ENCODE measurements around the gene SNX7.

DNA sequence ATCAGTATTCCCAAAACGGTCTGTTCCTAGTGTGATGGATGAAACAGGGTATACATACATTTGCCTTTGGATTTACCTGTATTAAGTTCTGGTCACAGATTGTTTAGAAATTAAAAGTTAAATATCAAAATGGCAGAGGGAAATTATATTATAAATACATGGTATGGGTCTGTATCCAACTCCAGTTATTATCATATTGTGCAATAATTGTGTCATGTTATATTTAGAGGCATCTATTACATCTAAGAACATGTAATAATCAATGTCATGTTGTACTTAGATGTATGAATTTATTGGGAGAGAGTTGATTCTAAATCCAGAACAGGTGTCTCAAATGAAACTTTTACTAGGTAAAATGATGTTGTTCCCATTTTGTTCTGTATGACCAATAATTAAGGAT is 79.6 kb downstream of the SNX7 start:
- TF ChIP-seq CTCF (IDR thresholded peaks at IDR 0.05) = no peak
- no peak for TF ChIP-seq EP300 (IDR thresholded peaks at IDR 0.05; ENCODE audit: low read depth)
- no peak for TF ChIP-seq POLR2A (IDR thresholded peaks at IDR 0.05)
- TF ChIP-seq POLR2AphosphoS5 (IDR thresholded peaks at IDR 0.05) = no peak
